ENCODE results near the gene SLC4A7. TPM values are rescaled to one million over a fixed set of nuclear protein-coding genes. Genes with fewer than 3 reads are reported as not detected.

The SLC4A7 gene
- total RNA-seq, 1 experiment from 2014 or later, result 28.1 TPM

DNA sequence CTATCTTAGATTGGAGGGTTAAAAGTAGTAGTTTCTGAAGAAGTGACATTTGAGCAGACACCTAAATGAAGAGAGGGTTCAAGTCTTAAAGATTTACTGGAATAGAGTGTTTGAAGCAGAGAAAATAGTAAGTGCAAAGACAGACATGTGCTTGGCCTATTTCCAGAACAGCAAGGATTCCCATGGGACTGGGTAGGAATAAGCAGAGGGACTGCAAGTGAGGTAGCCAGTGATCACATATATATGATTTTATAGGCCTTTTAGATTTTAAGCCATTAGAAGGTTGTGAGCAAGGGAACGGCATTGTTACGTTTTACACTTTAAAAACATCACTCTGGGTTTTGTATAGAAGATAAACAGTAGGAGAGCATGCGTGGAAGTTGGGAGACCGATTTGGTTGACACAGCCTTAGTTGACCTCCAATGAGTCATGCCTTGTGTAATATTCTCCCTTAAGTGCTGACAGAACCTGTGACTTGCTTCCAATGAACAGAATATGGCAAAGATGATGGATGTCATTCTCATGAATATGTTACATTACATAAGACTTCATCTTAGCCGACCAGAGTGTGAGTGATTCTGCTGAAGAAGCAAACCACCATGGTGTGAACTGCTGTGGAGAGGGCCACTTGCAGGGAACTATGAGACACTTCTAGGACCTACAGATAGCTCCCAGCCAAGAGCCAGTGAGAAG is 37.1 kb upstream of the SLC4A7 start:
- peaks cover 40% of the 10 kb centered on the region for H3K4me1 ChIP-seq (replicated peaks; ENCODE audit: insufficient read depth)
- no peaks in the 10 kb centered on the region for H3K9me3 ChIP-seq (ENCODE audit: insufficient read depth, low read depth)
- peak in 1 of 2 experiments; percentile 87 for DNase-seq
- intact Hi-C loops (cut with micrococcal nuclease; ENCODE audit: unreplicated experiment), result no loop called here
- peak overlapping the region; percentile 40 for H3K27ac ChIP-seq
- H2AFZ ChIP-seq, result no peak overlapping the region
- ChIA-PET POLR2A (ENCODE audit: unreplicated experiment) (no interaction called here), CTCF (no interaction called here)
- no TSS peak for BruUV-seq (replicated peaks)
- no peaks in the 10 kb centered on the region for H3K79me2 ChIP-seq (ENCODE audit: low read depth)
- no peaks in the 10 kb centered on the region for H3K9me2 ChIP-seq (ENCODE audit: insufficient read depth)
- TF ChIP-seq EZH2 (IDR thresholded peaks at IDR 0.05; ENCODE audit: low read depth), result no peak
- TF ChIP-seq, protein P1, sequence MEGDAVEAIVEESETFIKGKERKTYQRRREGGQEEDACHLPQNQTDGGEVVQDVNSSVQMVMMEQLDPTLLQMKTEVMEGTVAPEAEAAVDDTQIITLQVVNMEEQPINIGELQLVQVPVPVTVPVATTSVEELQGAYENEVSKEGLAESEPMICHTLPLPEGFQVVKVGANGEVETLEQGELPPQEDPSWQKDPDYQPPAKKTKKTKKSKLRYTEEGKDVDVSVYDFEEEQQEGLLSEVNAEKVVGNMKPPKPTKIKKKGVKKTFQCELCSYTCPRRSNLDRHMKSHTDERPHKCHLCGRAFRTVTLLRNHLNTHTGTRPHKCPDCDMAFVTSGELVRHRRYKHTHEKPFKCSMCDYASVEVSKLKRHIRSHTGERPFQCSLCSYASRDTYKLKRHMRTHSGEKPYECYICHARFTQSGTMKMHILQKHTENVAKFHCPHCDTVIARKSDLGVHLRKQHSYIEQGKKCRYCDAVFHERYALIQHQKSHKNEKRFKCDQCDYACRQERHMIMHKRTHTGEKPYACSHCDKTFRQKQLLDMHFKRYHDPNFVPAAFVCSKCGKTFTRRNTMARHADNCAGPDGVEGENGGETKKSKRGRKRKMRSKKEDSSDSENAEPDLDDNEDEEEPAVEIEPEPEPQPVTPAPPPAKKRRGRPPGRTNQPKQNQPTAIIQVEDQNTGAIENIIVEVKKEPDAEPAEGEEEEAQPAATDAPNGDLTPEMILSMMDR (conservative IDR thresholded peaks at IDR 0.05), result no peak
- H3F3A ChIP-seq (ENCODE audit: insufficient read depth, low read depth), result peaks cover 32% of the 10 kb centered on the region
- no peak overlapping the region for H3K4me3 ChIP-seq
- no peaks in the 10 kb centered on the region for H4K20me1 ChIP-seq (ENCODE audit: insufficient read depth)
- no peaks in the 10 kb centered on the region for H3K27me3 ChIP-seq (ENCODE audit: insufficient read depth, low read depth)
- no peaks in the 10 kb centered on the region for H3K36me3 ChIP-seq (ENCODE audit: low read depth)
- H3K4me2 ChIP-seq, result peak overlapping the region; percentile 36

DNA sequence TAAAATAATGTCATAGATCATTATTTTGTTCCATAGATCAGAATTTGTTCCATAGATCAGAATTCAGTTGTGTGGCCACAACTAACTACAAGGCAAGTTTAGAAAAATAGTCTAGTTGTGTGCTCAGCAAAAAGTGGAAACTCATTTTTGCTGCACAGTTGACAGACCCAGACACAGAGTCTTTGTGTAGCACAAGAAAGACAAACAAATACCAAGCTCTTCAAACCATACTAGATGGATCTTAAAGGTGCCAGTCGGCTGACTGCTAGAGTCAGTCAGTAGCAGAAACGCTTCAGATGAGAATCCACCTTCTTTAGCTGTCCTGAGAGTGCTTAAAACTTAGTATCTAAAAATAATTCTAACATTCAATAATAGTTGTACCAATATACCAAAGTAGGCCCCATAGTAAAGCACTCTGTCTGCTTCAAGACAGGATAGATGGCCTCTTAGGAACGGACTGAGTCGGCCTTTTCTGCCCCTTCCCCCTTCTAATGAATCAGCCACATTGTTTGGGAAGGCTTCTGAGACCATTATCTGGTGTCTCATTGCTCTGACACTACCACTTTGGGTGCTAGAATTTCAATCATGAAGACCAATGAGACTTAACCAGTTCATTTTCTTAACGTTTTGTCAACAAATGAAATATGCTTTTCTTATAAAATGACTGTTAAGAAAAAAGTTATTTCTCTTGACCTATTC is 27.7 kb upstream of the SLC4A7 start:
- Histone ChIP-seq H2AFZ (0 out of 2 replicates have a peak overlapping the region, but pooled peaks have one; percentile 24), H3K36me3 (ENCODE audit: low read depth) (no peaks in the 10 kb centered on the region), H3K27me3 (ENCODE audit: insufficient read depth, low read depth) (no peaks in the 10 kb centered on the region), H3K4me2 (no peak overlapping the region), H3F3A (ENCODE audit: insufficient read depth, low read depth) (peaks cover 17% of the 10 kb centered on the region), H3K9me2 (ENCODE audit: insufficient read depth) (no peaks in the 10 kb centered on the region), H3K27ac (no peak overlapping the region), H4K20me1 (ENCODE audit: insufficient read depth) (no peaks in the 10 kb centered on the region), H3K4me1 (replicated peaks; ENCODE audit: insufficient read depth) (peaks cover 17% of the 10 kb centered on the region), H3K4me3 (no peak overlapping the region), H3K79me2 (ENCODE audit: low read depth) (no peaks in the 10 kb centered on the region), H3K9me3 (ENCODE audit: insufficient read depth, low read depth) (peaks cover 3% of the 10 kb centered on the region; the same call in 1 of the 2 replicates)
- TF ChIP-seq, protein P1 (conservative IDR thresholded peaks at IDR 0.05), result no peak
- no peak for TF ChIP-seq EZH2 (IDR thresholded peaks at IDR 0.05; ENCODE audit: low read depth)
- DNase-seq, result no peak
- no TSS peak for BruUV-seq (replicated peaks)
- intact Hi-C loops (cut with micrococcal nuclease; ENCODE audit: unreplicated experiment), result no loop called here
- ChIA-PET CTCF (no interaction called here), POLR2A (ENCODE audit: unreplicated experiment) (no interaction called here)

DNA sequence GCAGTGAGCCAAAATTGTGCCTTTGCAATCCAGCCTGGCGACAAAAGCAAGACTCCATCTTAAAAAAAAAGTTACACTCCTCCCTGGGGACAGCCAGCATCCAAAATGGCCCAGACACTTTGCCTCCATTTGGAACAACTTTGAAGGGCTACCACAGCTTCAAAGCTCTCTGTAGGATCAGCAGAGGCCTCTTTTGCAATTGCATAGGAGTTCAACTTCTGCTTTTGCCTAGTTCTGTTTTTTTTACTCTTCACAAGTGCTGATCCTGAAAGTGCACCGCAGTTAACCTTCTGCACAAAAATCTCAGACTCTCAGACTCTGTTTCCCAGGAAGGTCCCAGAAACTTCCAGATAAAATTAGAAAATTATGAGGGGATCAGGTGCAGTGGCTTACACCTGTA is 25.2 kb upstream of the SLC4A7 start:
- no peak for TF ChIP-seq EZH2 (IDR thresholded peaks at IDR 0.05; ENCODE audit: low read depth)
- CTCF ChIA-PET, result no interaction called here
- no peak for DNase-seq

More for the DNA sequence above, 25.2 kb upstream of the SLC4A7 start:
- H4K20me1 ChIP-seq (ENCODE audit: insufficient read depth), result no peaks in the 10 kb centered on the region
- POLR2A ChIA-PET (ENCODE audit: unreplicated experiment), result no interaction called here
- H3K4me2 ChIP-seq, result no peak overlapping the region
- BruUV-seq (replicated peaks), result no TSS peak
- peaks cover 5% of the 10 kb centered on the region; the same call in 1 of the 2 replicates for H3K9me3 ChIP-seq (ENCODE audit: insufficient read depth, low read depth)
- peaks cover 24% of the 10 kb centered on the region for H3K4me1 ChIP-seq (replicated peaks; ENCODE audit: insufficient read depth)
- no peaks in the 10 kb centered on the region for H3K79me2 ChIP-seq (ENCODE audit: low read depth)
- no peaks in the 10 kb centered on the region for H3K9me2 ChIP-seq (ENCODE audit: insufficient read depth)
- no peak overlapping the region for H2AFZ ChIP-seq
- no peaks in the 10 kb centered on the region for H3K27me3 ChIP-seq (ENCODE audit: insufficient read depth, low read depth)
- peaks cover 26% of the 10 kb centered on the region for H3F3A ChIP-seq (ENCODE audit: insufficient read depth, low read depth)
- H3K4me3 ChIP-seq, result no peak overlapping the region
- H3K27ac ChIP-seq, result no peak overlapping the region
- intact Hi-C loops (cut with micrococcal nuclease; ENCODE audit: unreplicated experiment), result no loop called here
- no peaks in the 10 kb centered on the region for H3K36me3 ChIP-seq (ENCODE audit: low read depth)

Measured in PC-9 (cell line).